Gastrocnemius medialis (tissue), 4 donors: Measurements from ENCODE around the gene ADD1.

Experiments used
- CTCF ChIP-seq, 5 experiments: fragments of 450-650 bp in 3 of 5; fragments of 200-600 bp in 2 of 5; sonication (generic) in 2 of 5; IDR thresholded peaks in 4 of 5; conservative IDR thresholded peaks in 1 of 5; 1 replicate in 4 of 5; 2 replicates in 1 of 5; pipeline ENCODE4 v1.5.1; 2016 to 2019; ENCODE audit warnings: antibody characterized with exemption in 5 of 5, mild to moderate bottlenecking in 3 of 5, moderate library complexity in 3 of 5
- POLR2A ChIP-seq, 2 donors: fragments of 450-650 bp; IDR thresholded peaks; one replicate each; pipeline ENCODE4 v1.6.1; 2017; ENCODE audit warnings: antibody characterized with exemption in 2 of 2, mild to moderate bottlenecking in 2 of 2, moderate library complexity in 2 of 2

- TF ChIP-seq CTCF (IDR thresholded peaks at IDR 0.05 in 4 of 5, conservative IDR thresholded peaks at IDR 0.05 in 1 of 5): peak in 1 of 5 experiments; percentile 11
- no peak for TF ChIP-seq POLR2A (IDR thresholded peaks at IDR 0.05)
These were observed 88.1 kb downstream of the ADD1 start for GRCh38 chr4:2931512-2932301.
